SK-N-DZ (cell line): ENCODE data around the gene PHLDB1.
A peak's percentile ranks its signal among the peaks of the same experiment; 100 is the strongest.
"Not testable (repeated sequence)": the region's sequence is repeated elsewhere in the genome, so short reads cannot be mapped to it uniquely, and the experiment has no call there.

ENCODE experiments used
- DNase-seq: peaks from one replicate; pipeline ENCODE4 v3.0.0-alpha.2; 2015; ENCODE audit warnings: low spot score

PHLDB1 gene

GRCh38 chr11:118684187-118684586 lies 76.8 kb downstream of the PHLDB1 start:
- no peak for DNase-seq

GRCh38 chr11:118687906-118688305 lies 80.5 kb downstream of the PHLDB1 start:
- no peak for DNase-seq

GRCh38 chr11:118688339-118688738 lies 80.9 kb downstream of the PHLDB1 start:
- not testable (repeated sequence) for DNase-seq

GRCh38 chr11:118688851-118689502 lies 81.6 kb downstream of the PHLDB1 start:
- DNase-seq = no peak

GRCh38 chr11:118689503-118689851 lies 82.1 kb downstream of the PHLDB1 start:
- no peak for DNase-seq

- peak; percentile 87 for DNase-seq
Observed at GRCh38 chr11:118689852-118690552, 82.6 kb downstream of the PHLDB1 start.

GRCh38 chr11:118690553-118691304 lies 83.3 kb downstream of the PHLDB1 start:
- no peak for DNase-seq

GRCh38 chr11:118691926-118692830 lies 84.8 kb downstream of the PHLDB1 start:
- no peak for DNase-seq

GRCh38 chr11:118694185-118694584 lies 86.8 kb downstream of the PHLDB1 start:
- no peak for DNase-seq

GRCh38 chr11:118694771-118695170 lies 87.4 kb downstream of the PHLDB1 start:
- DNase-seq = no peak

- DNase-seq = peak; percentile 16
Observed at GRCh38 chr11:118696673-118697226, 89.3 kb downstream of the PHLDB1 start.

- no peak for DNase-seq
Observed at GRCh38 chr11:118697346-118697745, 89.9 kb downstream of the PHLDB1 start.

- no peak for DNase-seq
Observed at GRCh38 chr11:118699506-118700220, 92.2 kb downstream of the PHLDB1 start.

GRCh38 chr11:118703563-118704106 lies 96.2 kb downstream of the PHLDB1 start:
- no peak for DNase-seq

GRCh38 chr11:118705111-118705741 lies 97.8 kb downstream of the PHLDB1 start:
- DNase-seq = no peak

- DNase-seq = no peak
Observed at GRCh38 chr11:118705791-118706545, 98.6 kb downstream of the PHLDB1 start.

GRCh38 chr11:118706546-118706825 lies 99.1 kb downstream of the PHLDB1 start:
- no peak for DNase-seq
